Stimulated activated CD8-positive, alpha-beta memory T cell treated with anti-CD3 and anti-CD28 coated beads, Interleukin-15, amount 100 ng/mL, for 1 hour (primary cell): ENCODE measurements around the gene FIBP.
A peak's percentile ranks its signal among the peaks of the same experiment; 100 is the strongest.

Source experiments
- DNase-seq: peaks from one replicate; pipeline ENCODE4 v3.0.0-alpha.2; 2020; ENCODE audit warnings: low read depth

FIBP gene

DNA sequence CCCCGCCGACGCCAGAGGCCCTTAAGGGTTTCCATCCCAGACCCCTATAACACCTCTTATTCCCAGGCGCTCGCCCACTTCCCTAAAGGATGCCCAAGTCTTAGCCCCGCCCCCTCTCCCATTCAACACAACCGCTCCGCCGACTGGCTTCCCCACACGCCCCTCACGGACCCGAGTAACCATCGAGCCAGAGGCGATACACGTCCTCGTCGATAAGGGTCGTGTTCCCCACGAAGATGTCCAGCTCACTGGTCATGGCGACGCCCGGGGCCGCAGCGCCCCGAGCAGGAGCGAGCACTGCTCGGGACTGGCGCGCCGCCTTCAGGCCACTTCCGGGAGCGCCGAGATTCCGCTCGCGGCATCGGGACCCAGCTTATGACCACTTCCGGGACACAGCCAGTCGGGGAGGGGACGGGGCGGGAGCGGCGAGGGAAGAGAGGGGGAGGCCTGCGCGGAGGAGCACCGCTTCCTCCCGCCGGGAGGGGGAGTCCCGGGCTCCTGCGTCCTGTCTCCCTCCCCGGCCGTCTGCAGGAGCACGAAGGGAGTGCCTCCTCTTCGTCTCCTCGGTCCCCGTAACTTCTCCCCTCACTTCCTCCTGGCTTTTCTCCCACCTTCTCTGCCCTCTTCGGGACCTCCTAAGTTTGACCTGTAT lies at the start of gene FIBP:
Gene FIBP, minus strand, starts transcription at position 309 of the 652 bp plus-strand sequence. Its CDS starts 53 bp downstream, at position 256.
- peak; percentile 86 for DNase-seq

- no peak for DNase-seq
Measured at GRCh38 chr11:65937766-65938165, 49.5 kb upstream of the FIBP start.

GRCh38 chr11:65934014-65934413 lies 45.7 kb upstream of the FIBP start:
- no peak for DNase-seq

- no peak for DNase-seq
Measured at GRCh38 chr11:65932558-65932919, 44.3 kb upstream of the FIBP start.

DNA sequence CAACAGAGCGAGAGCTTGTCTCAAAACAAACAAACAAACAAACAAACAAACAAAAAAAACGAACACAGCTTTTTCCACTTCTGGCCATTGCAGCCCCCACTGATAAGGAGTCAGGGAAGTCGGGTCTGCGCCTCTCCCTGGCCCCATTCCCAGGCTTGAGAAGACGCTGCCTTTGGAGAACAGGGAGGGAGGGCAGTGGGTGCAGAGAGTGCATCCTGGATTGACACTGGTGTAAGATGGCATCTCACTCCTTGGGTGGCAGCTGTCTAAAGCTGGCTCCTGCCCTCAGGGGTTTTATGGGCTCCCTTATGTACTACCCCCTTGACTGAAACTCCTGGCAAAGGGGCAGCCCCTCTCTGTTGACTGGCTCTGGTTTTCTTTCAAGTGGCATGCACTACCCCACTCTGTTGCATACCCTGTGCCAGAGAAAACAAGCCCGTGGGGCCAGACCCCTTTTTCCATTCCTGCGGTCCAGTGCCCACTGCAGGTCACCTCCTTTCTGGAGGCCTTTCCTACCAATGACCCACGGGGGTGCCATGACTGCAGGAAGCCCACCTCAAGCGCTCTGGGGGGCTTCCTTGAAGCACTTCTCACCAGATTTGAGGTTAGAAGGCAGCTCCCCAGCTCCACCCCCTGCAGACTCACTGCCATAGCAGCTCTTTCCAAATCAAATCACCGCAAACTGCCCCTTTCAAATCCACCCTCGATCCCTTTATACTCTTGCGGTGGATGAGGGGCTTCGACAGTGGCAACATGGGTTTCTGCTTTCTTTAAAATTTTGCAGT lies 43.7 kb upstream of the FIBP start:
- no peak for DNase-seq

- no peak for DNase-seq
Measured at GRCh38 chr11:65928667-65929066, 40.4 kb upstream of the FIBP start.

DNA sequence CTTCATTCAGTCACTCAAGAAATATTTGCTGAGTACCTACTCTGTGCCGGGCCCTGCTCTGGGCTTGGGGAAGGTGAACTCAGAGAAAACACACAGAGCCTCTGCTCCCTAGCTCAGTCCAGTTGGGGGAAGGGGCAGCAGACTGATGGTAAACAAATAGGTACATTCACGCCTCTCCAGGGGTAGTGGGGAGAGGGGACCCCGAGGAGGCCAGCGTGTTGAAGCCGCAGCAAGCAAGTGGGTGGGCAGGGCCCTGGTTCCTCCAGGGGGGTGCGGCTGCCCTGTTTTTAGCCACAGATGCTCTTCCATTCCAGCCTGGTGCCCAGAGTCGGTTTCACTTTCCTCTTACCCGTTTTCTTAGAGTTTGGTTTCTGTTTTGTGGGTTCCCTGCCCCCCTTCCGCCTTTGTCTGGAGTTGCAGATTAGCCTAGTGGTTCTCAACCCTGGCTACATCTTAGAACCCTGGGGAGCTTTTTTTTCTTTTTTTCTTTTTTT lies 39.7 kb upstream of the FIBP start:
- DNase-seq = peak; percentile 61

DNA sequence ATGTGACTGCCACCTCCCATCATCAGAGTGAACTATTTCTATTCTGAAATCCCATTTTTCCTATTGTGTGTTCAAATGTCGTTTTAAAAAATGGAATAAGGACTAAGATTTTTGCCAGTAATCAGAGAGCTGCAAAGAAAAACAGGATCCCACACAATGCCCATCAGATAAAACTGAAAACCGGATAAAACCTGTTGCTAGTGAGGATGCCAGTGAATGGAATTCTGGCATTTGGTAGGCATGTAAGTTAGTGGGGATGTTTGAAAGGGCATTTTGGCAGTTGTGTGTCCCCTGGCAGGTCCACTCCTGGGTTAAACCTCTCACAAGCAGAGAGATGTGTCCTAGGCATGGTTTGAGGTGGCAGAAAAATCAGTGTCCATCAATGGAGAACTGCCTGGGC lies 37.1 kb upstream of the FIBP start:
- DNase-seq = no peak

- DNase-seq = no peak
Measured at GRCh38 chr11:65922565-65922964, 34.3 kb upstream of the FIBP start.

DNA sequence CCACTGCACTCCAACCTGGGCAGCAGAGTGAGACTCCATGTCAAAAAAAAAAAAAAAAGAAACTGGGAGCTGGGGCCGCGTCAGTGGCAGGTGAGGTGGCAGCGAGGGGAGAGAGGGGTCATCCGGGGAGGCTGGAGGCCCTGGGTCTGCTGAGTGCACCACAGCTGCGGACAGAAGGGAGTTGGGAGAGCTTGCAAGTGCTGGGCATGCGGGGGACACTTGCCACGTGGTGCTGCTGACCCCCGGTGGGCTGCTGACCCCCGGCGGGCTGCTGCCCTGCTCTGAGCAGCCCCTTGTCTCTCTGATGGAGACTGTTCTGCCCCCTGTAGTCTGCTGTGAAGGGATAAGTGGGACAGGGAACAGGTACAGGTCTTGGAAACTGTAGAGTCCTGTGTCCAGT lies 33.6 kb upstream of the FIBP start:
- DNase-seq = no peak

GRCh38 chr11:65921033-65921555 lies 32.8 kb upstream of the FIBP start:
- no peak for DNase-seq

DNA sequence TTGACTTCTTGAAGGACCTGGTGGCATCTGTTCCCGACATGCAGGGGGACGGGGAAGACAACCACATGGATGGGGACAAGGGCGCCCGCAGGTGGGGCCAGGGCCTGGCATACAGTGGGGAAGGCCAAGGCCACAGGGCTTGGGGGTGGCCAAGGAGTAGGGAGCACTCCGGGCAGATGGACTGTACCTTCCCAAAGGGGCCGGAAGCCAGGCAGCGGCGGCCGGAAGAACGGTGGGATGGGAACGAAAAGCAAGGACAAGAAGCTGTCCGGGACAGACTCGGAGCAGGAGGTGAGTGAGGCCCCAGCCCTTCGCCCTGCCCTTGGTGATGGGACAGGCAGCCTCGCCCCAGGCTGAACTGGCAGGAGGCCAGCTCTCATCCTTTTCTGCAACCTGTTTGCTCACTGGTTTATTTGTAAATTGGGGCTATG lies 32.1 kb upstream of the FIBP start:
- DNase-seq = no peak

DNA sequence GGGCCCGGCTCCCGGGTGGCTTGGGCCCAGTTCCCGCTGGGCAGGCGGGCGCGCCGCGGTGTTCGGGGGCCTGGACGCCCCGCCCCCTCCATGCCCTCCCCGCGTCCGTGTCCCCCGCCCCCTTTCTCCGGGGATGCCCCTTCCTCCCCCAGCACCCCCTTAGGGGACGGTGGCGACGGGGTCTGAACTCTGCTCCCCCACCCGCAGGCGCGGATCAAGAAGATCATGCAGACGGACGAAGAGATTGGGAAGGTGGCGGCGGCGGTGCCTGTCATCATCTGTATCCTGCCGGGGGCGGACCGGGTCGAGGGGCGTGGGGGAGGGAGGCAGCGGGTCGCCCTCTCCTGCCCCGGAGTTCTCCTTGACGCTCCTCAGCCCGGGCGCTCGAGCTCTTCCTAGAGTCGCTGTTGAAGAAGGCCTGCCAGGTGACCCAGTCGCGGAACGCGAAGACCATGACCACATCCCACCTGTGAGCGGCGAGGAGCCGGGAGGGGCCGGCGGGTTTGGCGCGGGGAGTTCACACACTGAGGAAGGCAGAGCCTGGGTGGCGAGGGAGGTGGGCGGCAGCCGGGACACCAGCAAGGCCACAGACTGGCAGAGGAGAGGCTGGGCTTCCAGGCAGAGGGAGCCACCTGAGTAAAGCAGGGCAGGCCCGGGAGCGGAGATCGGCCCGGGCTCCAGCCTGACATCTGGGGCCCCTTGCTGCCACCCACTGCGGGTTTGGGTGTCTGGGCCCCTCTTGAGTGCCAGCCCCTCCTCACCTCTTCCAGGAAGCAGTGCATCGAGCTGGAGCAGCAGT lies 31.5 kb upstream of the FIBP start:
- no peak for DNase-seq

DNA sequence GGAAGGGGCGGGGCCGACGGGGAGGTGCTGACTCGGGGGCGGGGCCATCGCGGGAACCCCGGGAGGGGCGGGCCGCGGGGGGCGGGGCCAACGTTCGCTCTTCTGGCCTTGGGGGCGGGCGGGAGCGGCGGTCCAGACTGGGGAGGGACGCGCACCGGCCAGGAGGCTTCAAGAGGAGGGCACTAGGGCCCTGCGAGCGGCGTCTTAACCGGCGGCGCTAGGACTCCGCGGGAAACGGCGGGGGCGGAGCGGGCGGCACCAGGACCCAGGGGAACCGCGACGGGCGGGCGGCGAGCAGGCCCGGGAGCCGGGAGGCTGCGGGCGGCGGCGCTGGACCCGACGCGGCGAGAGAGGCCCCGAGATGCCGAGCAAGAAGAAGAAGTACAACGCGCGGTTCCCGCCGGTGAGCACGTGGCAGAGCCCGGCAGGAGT lies 30.9 kb upstream of the FIBP start, which contains the start of gene DRAP1:
Gene DRAP1, plus strand, starts transcription at position 286 of the 432 bp plus-strand sequence. Its CDS starts 76 bp downstream, at position 362.
- peak; percentile 97 for DNase-seq

- no peak for DNase-seq
Measured at GRCh38 chr11:65918211-65919140, 30.2 kb upstream of the FIBP start, which contains the start of gene C11orf68. Gene C11orf68, minus strand, starts transcription at chr11:65919062. Its CDS starts 31 bp downstream, at chr11:65919031.

- DNase-seq = no peak
Measured at GRCh38 chr11:65917434-65918210, 29.4 kb upstream of the FIBP start.

- DNase-seq = no peak
Measured at GRCh38 chr11:65917077-65917433, 28.8 kb upstream of the FIBP start.

GRCh38 chr11:65916391-65916790 lies 28.1 kb upstream of the FIBP start:
- no peak for DNase-seq

GRCh38 chr11:65915821-65916251 lies 27.6 kb upstream of the FIBP start:
- DNase-seq = no peak
